A549 (cell line): ENCODE data around the gene WNT11. TPM values are rescaled to one million over a fixed set of nuclear protein-coding genes. Genes with fewer than 3 reads are reported as not detected.

Source experiments
- ATAC-seq, 2 experiments: fragments of 200-7000 bp in 1 of 2; fragments of >200 bp in 1 of 2; cut with Nextera tagmentation in 1 of 2; cut with Tn5 transposase in 1 of 2; 3 replicates each; pipeline versions ENCODE4 v1.8.0 to v1.9.1; 2018 to 2020; ENCODE audit warnings: mild to moderate bottlenecking in 1 of 2, moderate library complexity in 1 of 2
- CTCF ChIA-PET: fragments of 300-600 bp; sonication (Branson Sonifier 250); formaldehyde crosslinking; extraction: SDS; loops from one replicate; lab custom pipeline; 2021; ENCODE audit warnings: antibody characterized with exemption, inconsistent platforms; lab: Yijun Ruan, JAX
- POLR2A ChIA-PET: fragments of 350-600 bp; formaldehyde crosslinking; extraction: SDS; loops from one replicate; lab custom pipeline; 2021; ENCODE audit warnings: antibody characterized with exemption, inconsistent platforms; lab: Yijun Ruan, JAX
- DNase-seq, 2 experiments: peaks; one replicate each; pipeline versions ENCODE4 v3.0.0 to v3.0.0-alpha.2; 2011 to 2016; ENCODE audit warnings: low read depth in 1 of 2, low spot score in 1 of 2
- FAIRE-seq: peaks from 2 replicates; lab custom pipeline; 2011; peaks lifted over from hg19 to GRCh38; lab: Jason Lieb, UNC
- H3K27ac ChIP-seq, 2 experiments: fragments of >200 bp; sonication (Bioruptor Twin); formaldehyde crosslinking; 3 replicates each; pipeline ENCODE4 v1.5.1; 2016 to 2017
- H3K4me1 ChIP-seq: fragments of >200 bp; sonication (Bioruptor Twin); formaldehyde crosslinking; 3 replicates; pipeline ENCODE4 v1.6.1; 2016
- H3K4me2 ChIP-seq: fragments of >200 bp; sonication (Bioruptor Twin); formaldehyde crosslinking; 3 replicates; pipeline ENCODE4 v1.6.1; 2016
- H3K4me3 ChIP-seq: fragments of >200 bp; sonication (Bioruptor Twin); formaldehyde crosslinking; 3 replicates; pipeline ENCODE4 v1.5.1; 2016
- H3K9me3 ChIP-seq: fragments of >200 bp; sonication (Bioruptor Twin); formaldehyde crosslinking; 3 replicates; pipeline ENCODE4 v1.6.1; 2016
- BCL3 ChIP-seq: fragments of >200 bp; sonication (Bioruptor Twin); formaldehyde crosslinking; IDR thresholded peaks from 3 replicates; pipeline ENCODE4 v1.6.1; 2016
- CBX2 ChIP-seq: fragments of 200-600 bp; sonication (generic); IDR thresholded peaks from 2 replicates; pipeline ENCODE4 v1.6.1; 2016; ENCODE audit warnings: low read depth, mild to moderate bottlenecking, borderline replicate concordance
- CEBPB ChIP-seq, 2 experiments: fragments of >200 bp in 1 of 2; sonication (Bioruptor Twin) in 1 of 2; formaldehyde crosslinking in 1 of 2; IDR thresholded peaks; 2 replicates each; pipeline ENCODE4 v1.6.1; 2012 to 2016
- CHD2 ChIP-seq: fragments of 150-350 bp; IDR thresholded peaks from 2 replicates; pipeline ENCODE4 v1.6.1; 2014; ENCODE audit warnings: low read length; ENCODE audit not compliant: partially characterized antibody
- CHD4 ChIP-seq: fragments of 200-600 bp; sonication (generic); IDR thresholded peaks from 2 replicates; pipeline ENCODE4 v1.6.1; 2016; ENCODE audit warnings: antibody characterized with exemption, mild to moderate bottlenecking, borderline replicate concordance
- E2F6 ChIP-seq: IDR thresholded peaks from 2 replicates; pipeline ENCODE4 v1.6.1; 2012; ENCODE audit warnings: low read depth, borderline replicate concordance
- EHF ChIP-seq: fragments of 250-450 bp; sonication (Bioruptor Pico); IDR thresholded peaks from 2 replicates; pipeline ENCODE4 v1.5.0; 2020; ENCODE audit warnings: mild to moderate bottlenecking
- ESRRA ChIP-seq: fragments of 150-350 bp; IDR thresholded peaks from 2 replicates; pipeline ENCODE4 v1.6.1; 2014; ENCODE audit warnings: mild to moderate bottlenecking, low read length, borderline replicate concordance
- FOSB ChIP-seq: fragments of 250-450 bp; sonication (Bioruptor Pico); IDR thresholded peaks from 2 replicates; pipeline ENCODE4 v1.5.0; 2020; ENCODE audit warnings: mild to moderate bottlenecking, moderate library complexity
- FOSL2 ChIP-seq, 2 experiments: fragments of 450-650 bp in 1 of 2; fragments of >200 bp in 1 of 2; sonication (Bioruptor Twin) in 1 of 2; formaldehyde crosslinking; IDR thresholded peaks; 2 replicates each; pipeline versions ENCODE4 v1.5.0 to v1.6.1; 2016 to 2020; ENCODE audit warnings: mild to moderate bottlenecking in 1 of 2, moderate library complexity in 1 of 2
- FOXS1 ChIP-seq: fragments of 250-450 bp; sonication (Bioruptor Pico); IDR thresholded peaks from 2 replicates; pipeline ENCODE4 v1.5.0; 2020; ENCODE audit warnings: mild to moderate bottlenecking, moderate library complexity
- HES2 ChIP-seq: fragments of >200 bp; sonication (Bioruptor Twin); formaldehyde crosslinking; IDR thresholded peaks from 2 replicates; pipeline ENCODE4 v1.6.1; 2016
- HEYL ChIP-seq: fragments of 250-450 bp; sonication (Bioruptor Pico); IDR thresholded peaks from 2 replicates; pipeline ENCODE4 v1.8.0; 2021; ENCODE audit warnings: mild to moderate bottlenecking, moderate library complexity
- HOXB13 ChIP-seq: fragments of 250-450 bp; sonication (Bioruptor Pico); IDR thresholded peaks from 2 replicates; pipeline ENCODE4 v1.5.0; 2020; ENCODE audit warnings: low read depth, mild to moderate bottlenecking, moderate library complexity
- HOXB5 ChIP-seq: fragments of 250-450 bp; sonication (Bioruptor Pico); IDR thresholded peaks from 2 replicates; pipeline ENCODE4 v1.5.0; 2020; ENCODE audit warnings: mild to moderate bottlenecking, moderate library complexity
- MAFK ChIP-seq: fragments of 450-650 bp; IDR thresholded peaks from 2 replicates; pipeline ENCODE4 v1.6.1; 2014; ENCODE audit not compliant: partially characterized antibody
- MYC ChIP-seq: IDR thresholded peaks from 2 replicates; pipeline ENCODE4 v1.6.1; 2012; ENCODE audit warnings: mild to moderate bottlenecking, inconsistent platforms, low read length, improper control_type of control experiment, borderline replicate concordance
- NPAS2 ChIP-seq: fragments of 250-450 bp; sonication (Bioruptor Pico); IDR thresholded peaks from 2 replicates; pipeline ENCODE4 v1.8.0; 2022; ENCODE audit warnings: mild to moderate bottlenecking, moderate library complexity, borderline replicate concordance
- RAD21 ChIP-seq, 2 experiments: fragments of >200 bp in 1 of 2; sonication (Bioruptor Twin) in 1 of 2; formaldehyde crosslinking in 1 of 2; IDR thresholded peaks in 1 of 2; conservative IDR thresholded peaks in 1 of 2; 2 replicates in 1 of 2; 3 replicates in 1 of 2; pipeline ENCODE4 v1.6.1; 2012 to 2018; ENCODE audit warnings: inconsistent platforms in 1 of 2
- RARB ChIP-seq: fragments of 250-450 bp; sonication (Bioruptor Pico); IDR thresholded peaks from 2 replicates; pipeline ENCODE4 v1.8.0; 2021; ENCODE audit warnings: mild to moderate bottlenecking, moderate library complexity
- SREBF2 ChIP-seq: fragments of 450-650 bp; IDR thresholded peaks from 2 replicates; pipeline ENCODE4 v1.6.1; 2014; ENCODE audit warnings: mild to moderate bottlenecking, moderate library complexity
- TFCP2L1 ChIP-seq: fragments of 250-450 bp; sonication (Bioruptor Pico); IDR thresholded peaks from 2 replicates; pipeline ENCODE4 v1.5.0; 2021; ENCODE audit warnings: mild to moderate bottlenecking
- ZC3H11A ChIP-seq: fragments of 450-650 bp; IDR thresholded peaks from 2 replicates; pipeline ENCODE4 v1.6.1; 2014; ENCODE audit warnings: antibody characterized with exemption, mild to moderate bottlenecking
- ZFP36 ChIP-seq: fragments of 450-650 bp; IDR thresholded peaks from 2 replicates; pipeline ENCODE4 v1.6.1; 2014; ENCODE audit warnings: borderline replicate concordance; ENCODE audit not compliant: partially characterized antibody
- ZSCAN20 ChIP-seq: fragments of 250-450 bp; sonication (Bioruptor Pico); IDR thresholded peaks from 2 replicates; pipeline ENCODE4 v1.8.0; 2022; ENCODE audit warnings: mild to moderate bottlenecking, moderate library complexity
- WGBS: methylation state at CpG from one replicate; pipeline ENCODE4 v1.1.6; 2017; ENCODE audit errors: missing lambda C conversion rate; 5-methylcytosine and 5-hydroxymethylcytosine counted together
- polyA plus RNA-seq, 4 experiments: library from polyadenylated mRNA; depleted of rRNA in 3 of 4; stranded (reverse); fragments of >200 nt; fragmentation: RNase III in 1 of 4; extraction: RNeasy Plus Mini Kit Qiagen cat#74134 plus additional on column Dnase treatment in 1 of 4; gene quantifications; 2 replicates in 3 of 4; 3 replicates in 1 of 4; pipeline ENCODE4 v1.2.3, GENCODE V29; 2011 to 2017

Gene WNT11
- polyA plus RNA-seq, 2 of the 4 experiments (the other 2 are of a cell fraction) = 0.36 to 0.57 TPM

GRCh38 chr11:76160856-76161255 is 45.4 kb downstream of the WNT11 start:
- TF ChIP-seq HOXB13 (CRISPR knock-in tag) (no peak), CHD2 (no peak), EHF (CRISPR knock-in tag) (no peak), FOXS1 (CRISPR knock-in tag) (no peak), HEYL (CRISPR knock-in tag) (no peak), RAD21 (conservative IDR thresholded peaks at IDR 0.05 in 1 of 2, IDR thresholded peaks at IDR 0.05 in 1 of 2) (no peak), CBX2 (no peak), HOXB5 (no peak), MAFK (no peak), TFCP2L1 (no peak), CEBPB (IDR thresholded peaks at IDR 0.05) (no peak), NPAS2 (CRISPR knock-in tag) (no peak), ESRRA (no peak), CHD4 (no peak), ZSCAN20 (CRISPR knock-in tag) (no peak), SREBF2 (no peak), FOSL2 (IDR thresholded peaks at IDR 0.05) (no peak), FOSL2 (CRISPR knock-in tag; IDR thresholded peaks at IDR 0.05) (no peak)
- no peak for FAIRE-seq

GRCh38 chr11:76159983-76160661 is 46.2 kb downstream of the WNT11 start:
- no peaks in the 10 kb centered on the region for H3K9me3 ChIP-seq
- H3K4me1 ChIP-seq = no peaks in the 10 kb centered on the region
- ATAC-seq (peak in 1 of 2 experiments; percentile 14; a peak in 2 of 6 replicates), FAIRE-seq (no peak), DNase-seq (no peak)
- no peak overlapping the region for H3K4me3 ChIP-seq
- 57% methylated on average over 13 of the region's 14 CpGs for whole genome bisulfite sequencing
- no peak overlapping the region for H3K27ac ChIP-seq
- H3K4me2 ChIP-seq = no peak overlapping the region
- POLR2A ChIA-PET = no interaction called here
- TF ChIP-seq RARB = no peak
- TF ChIP-seq E2F6 = no peak
- TF ChIP-seq FOSB (CRISPR knock-in tag) = no peak
- TF ChIP-seq HES2 = no peak
- no peak for TF ChIP-seq ZFP36
- no peak for TF ChIP-seq MYC
- no peak for TF ChIP-seq BCL3
- no peak for TF ChIP-seq ZC3H11A
- no peak for TF ChIP-seq TFCP2L1
- no peak for TF ChIP-seq CBX2
- TF ChIP-seq ESRRA = no peak
- TF ChIP-seq HOXB13 (CRISPR knock-in tag) = no peak
- CTCF ChIA-PET = interaction anchor here (1.2 to 1.9 kb wide), 2 partner anchors 8 to 263 kb away, joined by 10 read pairs; no protein-coding TSS in a partner anchor

More at GRCh38 chr11:76160856-76161255, 45.4 kb downstream of the WNT11 start:
- POLR2A ChIA-PET = no interaction called here
- Histone ChIP-seq H3K4me3 (no peak overlapping the region), H3K27ac (no peak overlapping the region), H3K9me3 (no peaks in the 10 kb centered on the region), H3K4me2 (no peak overlapping the region), H3K4me1 (no peaks in the 10 kb centered on the region)
- CTCF ChIA-PET = interaction anchor here (1.2 to 1.9 kb wide), 2 partner anchors 9 to 264 kb away, joined by 10 read pairs; no protein-coding TSS in a partner anchor
- no peak for DNase-seq
- no peak for ATAC-seq
- 73% methylated on average over 8 of the region's 8 CpGs for WGBS
